Upper lobe of left lung (tissue), 4 donors: ENCODE data around the gene PRDM11.

ENCODE experiments used
- EP300 ChIP-seq, 4 donors: sonication (generic); formaldehyde crosslinking; IDR thresholded peaks; one replicate each; pipeline ENCODE4 v1.5.1; 2017; ENCODE audit warnings: antibody characterized with exemption in 4 of 4, control low read depth in 2 of 4
- POLR2A ChIP-seq, 4 donors: fragments of 450-650 bp; IDR thresholded peaks; one replicate each; pipeline ENCODE4 v1.5.1; 2016 to 2017; ENCODE audit warnings: antibody characterized with exemption in 4 of 4, mild to moderate bottlenecking in 2 of 4
- POLR2AphosphoS5 ChIP-seq, 2 donors: sonication (generic); formaldehyde crosslinking; IDR thresholded peaks; one replicate each; pipeline ENCODE4 v1.5.1; 2017; ENCODE audit warnings: antibody characterized with exemption in 2 of 2
- TF ChIP-seq, protein P1 (sequence below), 6 experiments: fragments of 450-650 bp in 4 of 6; fragments of 200-600 bp in 2 of 6; sonication (generic) in 2 of 6; IDR thresholded peaks; one replicate each; pipeline ENCODE4 v1.5.1; 2016 to 2019; ENCODE audit warnings: antibody characterized with exemption in 6 of 6

DNA sequence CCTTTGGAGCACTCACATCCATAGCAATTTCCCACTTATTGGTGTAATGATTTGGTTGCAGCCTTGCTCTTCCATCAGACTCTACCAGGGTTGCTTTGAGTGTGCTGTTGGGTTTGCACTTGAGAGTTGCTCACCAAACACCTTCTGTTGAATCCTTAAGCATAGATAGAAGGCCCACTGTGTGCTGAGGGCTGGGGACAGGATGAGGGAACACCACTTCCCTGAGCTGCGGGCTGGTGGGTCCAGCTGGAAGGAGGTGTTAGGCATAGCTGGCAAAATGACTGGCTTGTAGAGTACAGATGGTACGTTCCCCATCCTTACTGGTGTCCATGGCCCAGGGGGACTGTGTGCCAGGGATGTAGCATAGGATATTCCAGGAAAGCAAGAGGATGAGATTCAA, 3.9 kb downstream of the PRDM11 start:
- TF ChIP-seq, protein P1, sequence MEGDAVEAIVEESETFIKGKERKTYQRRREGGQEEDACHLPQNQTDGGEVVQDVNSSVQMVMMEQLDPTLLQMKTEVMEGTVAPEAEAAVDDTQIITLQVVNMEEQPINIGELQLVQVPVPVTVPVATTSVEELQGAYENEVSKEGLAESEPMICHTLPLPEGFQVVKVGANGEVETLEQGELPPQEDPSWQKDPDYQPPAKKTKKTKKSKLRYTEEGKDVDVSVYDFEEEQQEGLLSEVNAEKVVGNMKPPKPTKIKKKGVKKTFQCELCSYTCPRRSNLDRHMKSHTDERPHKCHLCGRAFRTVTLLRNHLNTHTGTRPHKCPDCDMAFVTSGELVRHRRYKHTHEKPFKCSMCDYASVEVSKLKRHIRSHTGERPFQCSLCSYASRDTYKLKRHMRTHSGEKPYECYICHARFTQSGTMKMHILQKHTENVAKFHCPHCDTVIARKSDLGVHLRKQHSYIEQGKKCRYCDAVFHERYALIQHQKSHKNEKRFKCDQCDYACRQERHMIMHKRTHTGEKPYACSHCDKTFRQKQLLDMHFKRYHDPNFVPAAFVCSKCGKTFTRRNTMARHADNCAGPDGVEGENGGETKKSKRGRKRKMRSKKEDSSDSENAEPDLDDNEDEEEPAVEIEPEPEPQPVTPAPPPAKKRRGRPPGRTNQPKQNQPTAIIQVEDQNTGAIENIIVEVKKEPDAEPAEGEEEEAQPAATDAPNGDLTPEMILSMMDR (IDR thresholded peaks at IDR 0.05), result no peak
- TF ChIP-seq EP300 (IDR thresholded peaks at IDR 0.05) (no peak), POLR2AphosphoS5 (IDR thresholded peaks at IDR 0.05) (no peak), POLR2A (IDR thresholded peaks at IDR 0.05) (no peak)
